NCI-H1105 treated with DMSO at 0.1 percent for 48 hours (cell line): ENCODE results near the gene OPA1.

Experiments used
- DNase-seq: peaks from one replicate; lab custom pipeline; 2025; lab: John Stamatoyannopoulos, UW

OPA1 gene

DNA sequence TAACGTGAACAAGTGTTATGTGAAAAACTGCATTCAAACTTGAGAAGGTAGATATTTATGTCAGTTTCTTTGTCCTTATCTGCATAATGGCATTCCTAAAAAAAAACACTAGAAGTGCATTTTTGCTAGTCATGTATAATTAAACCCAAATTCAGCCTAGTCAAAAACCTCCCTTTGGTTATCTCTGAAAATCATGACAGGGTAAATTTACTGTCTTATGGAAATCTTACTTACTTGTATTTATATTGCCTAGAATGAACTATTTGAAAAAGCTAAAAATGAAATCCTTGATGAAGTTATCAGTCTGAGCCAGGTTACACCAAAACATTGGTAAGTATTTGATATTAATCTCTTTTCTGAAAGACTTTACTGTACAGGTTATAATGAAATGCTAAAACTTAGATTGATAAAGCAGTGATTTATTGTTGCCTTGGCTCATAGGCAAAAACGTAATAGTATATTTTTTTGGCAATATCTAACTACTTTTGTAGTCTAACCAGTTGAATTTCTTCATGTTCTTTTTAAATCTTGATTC lies 55.6 kb downstream of the OPA1 start:
- no peak for DNase-seq

DNA sequence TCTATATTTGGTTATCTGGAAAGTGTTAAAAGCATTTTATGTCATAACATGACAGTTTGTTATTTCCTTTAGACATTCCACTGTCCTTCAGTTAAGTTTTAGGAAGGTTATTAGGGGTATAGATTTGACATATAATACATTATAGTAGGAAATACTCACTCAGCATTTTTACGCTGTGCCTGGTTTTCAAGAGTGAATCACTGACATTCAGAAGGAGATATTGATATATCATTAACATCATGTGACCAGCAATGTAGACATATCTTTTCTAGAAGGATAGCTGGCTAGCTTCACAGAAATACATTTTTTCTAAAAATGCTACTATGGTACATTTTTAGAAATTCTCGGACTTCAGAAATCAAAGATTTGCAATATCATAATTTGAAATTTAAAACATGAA lies 57.6 kb downstream of the OPA1 start:
- DNase-seq: no peak

DNA sequence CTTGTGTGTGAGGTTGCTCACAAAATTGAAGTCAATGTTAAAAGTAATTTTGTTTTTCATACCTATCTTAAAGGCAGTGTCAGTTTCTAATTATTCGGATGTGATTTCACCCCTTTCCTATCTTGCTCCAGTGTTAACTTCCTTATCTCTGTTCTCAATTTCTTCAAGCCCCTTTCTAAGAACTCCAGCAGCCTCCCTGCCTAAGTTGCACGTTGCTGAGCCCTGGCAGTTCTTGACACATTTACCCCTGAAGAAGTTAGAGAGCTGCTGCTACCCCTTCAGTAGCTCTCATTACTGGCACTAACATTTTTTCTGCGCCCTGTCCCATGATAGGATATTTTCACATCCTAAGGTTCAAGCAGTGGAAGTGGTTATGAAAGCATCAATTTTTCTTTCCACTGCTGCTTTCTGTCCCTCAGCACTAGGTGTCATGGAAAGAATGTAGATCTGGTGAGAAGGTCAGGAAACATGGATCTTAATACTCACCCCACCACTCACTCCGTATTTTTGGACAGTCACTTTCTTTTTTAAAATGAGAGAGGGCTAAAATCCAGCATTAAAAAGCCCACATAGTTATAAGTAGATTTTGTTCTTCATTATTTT lies 62.9 kb downstream of the OPA1 start:
- DNase-seq: no peak

DNA sequence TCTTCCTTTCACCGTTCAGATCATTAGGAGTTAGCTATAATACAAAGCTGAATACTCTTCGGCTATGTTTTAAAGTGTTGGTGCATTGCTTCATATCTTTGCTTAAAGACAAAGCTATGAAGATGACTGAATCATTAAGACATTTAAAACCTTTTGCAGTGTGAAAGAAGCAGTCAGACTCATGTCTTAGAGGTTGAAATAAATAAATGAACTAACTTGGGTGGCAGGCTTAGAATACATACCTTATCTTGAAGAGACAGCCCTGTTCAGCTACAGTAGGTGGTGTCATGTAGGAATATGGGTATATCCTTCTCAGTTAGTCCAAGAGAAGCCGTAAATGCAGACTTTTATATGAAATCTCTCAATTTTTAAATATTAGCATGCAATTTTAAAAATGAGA lies 63.4 kb downstream of the OPA1 start:
- DNase-seq: no peak

DNA sequence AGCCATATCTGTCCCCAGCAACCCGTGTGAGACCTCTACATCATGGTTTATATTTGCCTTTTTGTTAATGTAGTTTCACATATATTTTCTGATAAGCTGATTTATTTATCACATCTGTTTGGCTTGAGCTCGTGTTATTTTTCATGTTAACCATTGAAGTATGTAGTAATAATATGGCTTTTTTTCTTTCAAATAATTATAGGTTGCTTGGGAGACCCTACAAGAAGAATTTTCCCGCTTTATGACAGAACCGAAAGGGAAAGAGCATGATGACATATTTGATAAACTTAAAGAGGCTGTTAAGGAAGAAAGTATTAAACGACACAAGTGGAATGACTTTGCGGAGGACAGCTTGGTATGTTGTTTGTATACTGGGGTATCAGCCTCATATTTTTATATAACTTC lies 63.9 kb downstream of the OPA1 start:
- no peak for DNase-seq

DNA sequence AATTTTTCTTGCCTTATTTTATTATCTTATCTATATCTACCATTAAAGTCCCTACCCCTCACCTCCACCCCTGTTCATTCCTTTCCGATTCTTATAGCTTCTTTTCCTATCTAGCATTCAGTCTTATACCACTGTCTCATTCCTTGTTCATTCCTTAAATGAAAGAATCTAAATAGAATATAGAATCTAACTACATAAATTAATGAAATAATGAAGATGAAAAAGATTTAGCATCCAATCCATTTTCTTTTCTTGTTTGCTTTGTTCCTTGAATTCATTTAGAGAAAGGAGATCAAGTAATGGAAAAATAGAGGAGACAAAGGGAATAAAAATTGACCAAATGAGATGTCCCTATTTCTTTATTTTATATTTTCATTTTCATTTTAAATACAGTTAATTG lies 67.2 kb downstream of the OPA1 start:
- DNase-seq: no peak

DNA sequence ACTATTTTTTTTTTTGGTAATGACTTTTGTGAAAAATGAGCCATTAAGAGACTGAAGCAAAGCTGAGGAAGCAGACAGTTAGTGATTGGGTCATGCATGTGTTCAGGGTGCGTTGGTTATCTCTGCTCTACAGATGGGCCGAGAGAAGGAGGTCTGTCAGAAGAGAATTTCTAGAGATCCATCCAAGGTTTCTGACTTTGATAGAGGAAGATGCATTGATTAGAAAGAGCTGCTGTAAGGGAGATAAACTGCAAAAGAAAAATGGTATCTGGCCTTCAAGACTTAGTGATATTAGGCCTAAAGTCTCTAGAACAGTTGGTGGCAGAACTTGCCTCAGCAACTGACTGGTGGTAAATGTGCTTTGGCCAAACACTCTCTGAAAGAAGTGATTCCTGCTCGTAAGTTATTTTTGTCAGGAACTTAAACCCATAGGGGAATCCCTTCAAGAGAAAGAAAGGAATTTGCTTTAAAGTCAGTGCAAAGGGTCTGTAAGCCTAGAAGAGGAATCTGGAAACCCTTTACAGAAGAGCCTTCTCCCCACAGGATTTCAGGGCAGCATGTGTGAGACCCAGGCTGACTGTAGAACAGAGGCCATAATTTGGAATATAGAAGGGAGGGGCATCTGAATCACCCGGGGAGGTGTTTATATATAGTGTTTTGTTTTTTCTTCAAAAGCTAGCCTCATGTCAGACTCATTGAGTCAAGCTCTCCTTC lies 67.8 kb downstream of the OPA1 start:
- DNase-seq: no peak

DNA sequence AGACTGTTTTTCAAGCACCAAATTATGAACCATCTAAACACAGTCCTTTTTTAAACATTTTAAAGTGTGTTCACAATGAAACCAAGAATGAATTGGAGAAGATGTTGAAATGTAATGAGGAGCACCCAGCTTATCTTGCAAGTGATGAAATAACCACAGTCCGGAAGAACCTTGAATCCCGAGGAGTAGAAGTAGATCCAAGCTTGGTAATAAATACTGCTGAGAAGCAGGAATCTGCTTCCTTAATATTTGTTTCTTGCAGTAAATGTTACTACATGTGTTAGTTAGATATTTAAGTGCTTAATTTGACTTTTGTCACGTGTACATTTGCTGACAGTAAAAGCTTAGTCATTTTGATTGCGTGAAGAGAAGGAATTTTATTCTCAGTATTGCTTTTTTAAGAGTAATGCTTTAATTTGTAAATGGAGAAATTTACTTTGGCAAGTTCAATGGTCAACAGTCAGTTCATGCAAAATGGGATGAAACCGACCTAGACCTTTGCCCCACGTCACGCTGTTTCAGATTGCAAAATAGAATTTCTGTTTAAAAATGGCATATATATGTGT lies 69.8 kb downstream of the OPA1 start:
- DNase-seq: no peak

DNA sequence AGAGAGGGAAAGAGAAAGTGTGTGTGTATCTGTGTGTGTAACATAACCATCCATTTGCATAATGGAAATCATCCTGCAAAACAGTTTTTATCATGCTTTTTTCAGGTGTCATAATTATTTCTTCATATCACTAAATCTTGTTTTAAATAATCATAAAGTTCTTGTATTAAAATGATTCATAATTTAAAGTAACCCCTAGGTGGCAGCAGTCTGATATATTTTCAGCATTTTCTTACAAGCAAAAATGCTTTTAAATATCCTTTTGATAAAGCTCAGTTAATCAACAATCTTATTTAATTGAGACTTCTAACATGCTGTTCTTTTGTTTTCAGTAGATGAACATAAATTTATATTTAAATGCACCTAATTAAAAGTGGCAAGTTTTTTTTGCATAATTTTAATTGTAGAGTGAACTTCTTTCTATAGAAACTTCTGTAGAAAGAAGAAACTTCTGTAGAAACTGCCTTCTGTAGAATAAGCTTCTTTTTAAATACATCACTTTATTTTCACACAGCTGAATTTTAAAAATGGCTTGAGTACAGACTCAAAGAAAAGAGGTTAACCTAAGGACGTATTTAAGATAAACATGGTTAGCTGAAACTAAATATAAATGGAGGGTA lies 72.5 kb downstream of the OPA1 start:
- DNase-seq: peak; percentile 65

DNA sequence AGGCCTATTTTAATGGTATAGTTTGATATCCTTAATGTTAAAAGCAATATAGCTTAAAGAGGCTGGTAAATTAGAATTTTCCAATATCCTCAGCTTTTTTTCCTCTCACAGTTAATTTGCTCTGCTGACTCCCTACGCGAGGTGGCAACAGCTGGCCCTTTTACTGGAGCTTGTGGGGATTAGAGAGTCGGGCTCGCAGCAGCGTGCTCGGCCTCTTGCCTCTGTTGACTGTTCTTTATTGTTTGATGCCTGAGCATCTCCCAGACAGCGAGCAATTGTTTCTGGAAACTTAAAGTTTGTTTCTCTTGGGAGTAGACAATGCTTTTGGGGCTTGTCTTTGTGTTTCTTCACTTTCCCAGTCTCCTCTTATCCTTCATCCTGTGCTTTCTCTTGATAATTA lies 80.8 kb downstream of the OPA1 start:
- no peak for DNase-seq

DNA sequence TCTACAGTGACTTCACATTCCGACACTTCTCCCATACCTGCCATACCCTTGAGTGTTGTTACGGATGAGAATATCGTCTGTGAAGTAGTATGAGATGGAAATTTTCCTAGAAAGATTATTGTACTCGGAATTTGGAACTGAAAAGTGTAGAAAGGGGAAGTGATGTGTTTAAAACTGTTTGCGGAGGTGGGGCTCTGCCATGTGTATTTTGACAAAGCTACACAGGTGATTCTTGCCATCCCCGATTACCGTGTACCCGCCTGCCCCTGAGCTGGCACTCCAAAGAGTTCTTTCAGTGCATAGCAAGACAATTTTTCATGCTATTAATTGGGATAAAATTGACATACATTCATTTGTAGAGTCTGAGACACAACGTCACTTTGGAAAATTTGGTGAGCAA lies 81.7 kb downstream of the OPA1 start:
- DNase-seq: no peak

DNA sequence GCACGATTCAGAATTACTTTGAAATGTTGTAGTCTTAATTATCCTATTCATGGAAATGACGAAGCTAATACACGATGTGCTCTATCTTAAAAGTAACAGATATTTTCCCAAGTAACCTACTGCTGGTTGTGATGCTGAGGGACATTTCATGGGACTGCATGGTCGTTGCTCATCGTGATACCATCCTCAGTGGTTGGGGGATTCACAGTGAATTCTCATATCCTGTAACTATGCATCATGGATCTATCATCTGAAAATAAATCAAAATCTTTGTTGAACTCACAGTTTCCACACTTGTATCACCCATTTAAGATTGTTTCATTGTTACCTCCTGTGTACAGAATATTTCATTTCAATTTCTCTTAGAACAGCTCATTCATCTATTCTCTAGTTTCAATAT lies 84.7 kb downstream of the OPA1 start:
- no peak for DNase-seq

DNA sequence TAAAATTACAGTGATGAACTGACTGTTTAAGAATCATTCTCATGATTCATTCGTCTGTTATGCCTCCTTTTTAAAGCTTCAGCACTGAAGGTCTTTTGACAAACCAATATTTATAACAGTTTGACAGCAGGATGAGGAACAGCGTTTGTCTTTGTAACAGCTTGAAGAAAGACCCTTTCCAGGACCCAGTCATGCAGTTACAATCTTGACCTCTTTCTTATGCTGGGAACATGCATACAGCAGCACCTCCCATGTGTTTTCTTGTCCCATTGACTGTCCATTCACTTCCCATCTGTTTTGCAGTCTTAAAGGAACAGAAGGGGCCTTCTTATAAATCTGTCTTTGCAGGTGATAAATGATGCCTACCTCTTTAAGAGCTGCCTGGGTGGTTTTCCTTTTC lies 87.2 kb downstream of the OPA1 start:
- no peak for DNase-seq

DNA sequence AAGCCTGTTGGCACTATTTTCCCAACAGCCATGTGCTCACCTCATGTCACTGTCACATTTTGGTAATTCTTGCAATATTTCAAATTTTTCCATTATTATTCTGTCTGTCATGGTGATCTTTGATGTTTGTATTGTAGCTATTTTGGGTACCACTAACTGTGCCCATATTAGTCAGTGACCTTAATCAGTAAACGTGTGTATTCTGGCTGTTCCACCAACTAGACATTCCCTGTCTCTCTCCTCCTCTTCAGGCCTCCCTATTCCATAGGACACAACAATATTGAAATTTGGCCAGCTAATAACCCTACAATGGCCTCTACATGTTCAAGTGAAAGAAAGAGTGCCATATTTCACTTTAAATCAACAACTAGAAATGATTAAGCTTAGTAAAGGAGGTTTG lies 88.6 kb downstream of the OPA1 start:
- DNase-seq: no peak

DNA sequence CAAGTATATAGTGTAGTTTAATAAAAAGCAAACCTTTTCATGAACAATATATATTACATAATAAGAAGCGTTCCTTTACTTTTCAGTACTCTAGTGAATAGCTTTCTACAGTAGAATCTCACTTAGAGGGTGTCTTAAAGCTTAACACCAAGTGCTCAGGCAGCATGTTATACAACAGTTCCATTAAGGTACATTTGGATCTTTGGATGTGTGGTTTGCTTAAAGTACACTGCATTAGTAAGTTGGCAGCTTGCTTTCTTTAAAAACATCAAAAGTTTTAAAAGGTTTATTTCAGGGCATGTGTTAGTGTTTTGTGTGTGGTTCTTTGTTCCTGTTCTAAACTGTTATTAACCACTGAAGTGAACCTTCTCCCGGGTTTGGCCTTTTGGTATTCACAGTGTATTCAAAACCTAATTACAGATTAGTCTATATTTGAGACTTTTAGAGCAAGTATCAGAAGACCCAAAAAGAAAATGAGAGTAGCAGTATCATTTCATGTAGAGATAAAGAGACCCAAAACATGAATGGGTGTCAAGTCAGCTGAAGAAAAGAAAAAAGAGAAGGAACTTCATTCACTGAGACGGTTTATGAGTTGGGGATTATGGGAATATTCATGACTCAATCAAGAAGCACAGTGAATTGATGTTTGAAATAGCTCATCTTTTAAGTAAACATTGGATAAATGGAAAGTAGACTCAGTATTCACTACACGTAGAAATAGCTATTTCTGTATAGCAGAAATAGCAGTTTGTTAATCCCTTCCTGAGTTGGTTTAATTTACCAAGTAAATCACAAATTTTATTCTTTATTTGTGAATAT lies 93.9 kb downstream of the OPA1 start:
- no peak for DNase-seq

DNA sequence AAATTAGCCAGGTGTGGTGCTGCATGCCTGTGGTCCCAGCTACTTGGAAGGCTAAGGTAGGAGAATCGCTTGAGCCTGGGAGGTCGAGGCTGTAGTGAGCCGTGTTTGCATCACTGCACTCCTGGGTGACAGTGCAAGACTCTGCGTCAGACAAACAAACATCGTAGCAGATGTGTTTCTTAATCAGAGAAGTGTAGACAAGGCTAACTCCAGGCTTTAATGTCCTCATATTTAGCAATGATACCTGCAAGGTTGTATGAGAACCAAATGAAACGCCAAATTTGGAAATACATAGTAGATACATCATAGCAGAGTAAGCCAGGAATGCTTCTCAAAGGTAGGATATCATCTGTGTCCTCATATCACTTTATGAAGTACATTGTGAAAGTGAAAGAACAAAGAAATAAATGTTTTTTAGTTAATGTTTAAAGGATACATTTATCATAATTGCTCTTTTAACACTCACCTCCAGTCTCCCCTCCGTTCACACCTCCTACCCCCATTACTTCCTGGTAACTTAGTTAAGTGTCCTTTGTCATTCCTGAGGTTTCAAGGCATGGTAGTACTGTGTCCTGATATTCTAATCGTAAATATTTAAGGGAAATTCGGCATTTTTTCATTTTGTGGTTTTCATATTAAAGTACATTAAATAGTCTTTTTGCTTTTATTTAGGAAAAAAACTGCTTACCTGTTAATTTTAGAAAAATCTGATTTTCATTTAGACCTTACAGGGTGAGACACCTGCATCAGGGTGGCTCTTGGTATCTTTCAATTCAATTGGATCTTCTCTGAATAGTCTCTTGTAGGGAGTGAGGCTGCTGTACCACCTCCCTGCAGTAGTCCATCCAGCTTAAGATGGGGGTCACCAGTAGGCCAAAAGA lies 96.1 kb downstream of the OPA1 start:
- DNase-seq: no peak

DNA sequence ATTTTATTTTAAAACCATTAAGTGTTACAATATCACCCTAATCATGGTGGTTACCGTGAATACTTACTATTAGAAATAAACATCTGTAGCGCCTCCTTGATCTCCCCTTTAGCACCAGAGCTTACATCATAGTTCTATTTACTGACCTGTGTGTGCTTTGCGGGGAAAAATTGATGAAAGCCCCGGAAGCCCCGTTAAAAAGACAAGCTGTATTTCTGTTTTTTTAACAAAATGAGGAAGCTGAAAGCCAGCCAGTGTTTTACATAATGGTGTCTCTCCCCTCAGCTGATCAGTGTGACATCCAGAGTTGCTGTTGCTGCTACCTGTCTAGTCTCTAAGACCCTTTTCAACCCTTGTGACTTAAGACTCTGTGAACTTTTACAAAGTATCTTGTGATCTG lies 100.8 kb downstream of the OPA1 start:
- no peak for DNase-seq

DNA sequence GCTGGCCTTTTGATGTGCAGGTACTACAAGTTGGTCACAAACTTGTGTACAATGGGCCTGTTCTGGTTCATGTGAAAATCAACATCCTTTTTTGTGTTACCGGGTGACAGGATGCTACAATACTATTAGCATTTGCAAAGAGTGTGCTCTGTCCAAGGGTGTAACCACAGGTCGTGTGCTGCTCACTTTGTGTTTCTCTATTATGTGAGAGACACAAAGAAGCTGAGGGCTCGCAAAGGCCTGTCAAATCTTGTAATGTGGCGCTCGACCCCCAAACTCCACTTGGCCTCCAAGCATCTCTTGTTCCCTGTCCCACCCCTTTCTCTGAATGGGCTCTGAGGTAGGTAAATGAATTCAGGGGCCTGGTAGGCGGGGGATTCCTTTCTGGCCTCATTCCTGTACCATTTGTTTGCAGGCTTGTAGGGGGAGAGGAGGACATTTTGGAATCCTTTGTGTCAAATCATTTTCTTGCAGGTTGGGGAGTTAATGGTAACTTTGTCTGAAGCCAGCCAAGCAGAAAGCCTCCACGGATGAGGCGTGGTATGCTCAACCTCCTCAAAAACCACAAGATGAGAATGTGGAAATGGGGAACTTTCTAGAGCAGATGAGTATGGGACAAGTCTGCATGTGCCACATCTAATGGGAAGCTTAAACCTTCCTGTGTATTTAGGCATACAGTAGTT lies 109.1 kb downstream of the OPA1 start:
- no peak for DNase-seq

DNA sequence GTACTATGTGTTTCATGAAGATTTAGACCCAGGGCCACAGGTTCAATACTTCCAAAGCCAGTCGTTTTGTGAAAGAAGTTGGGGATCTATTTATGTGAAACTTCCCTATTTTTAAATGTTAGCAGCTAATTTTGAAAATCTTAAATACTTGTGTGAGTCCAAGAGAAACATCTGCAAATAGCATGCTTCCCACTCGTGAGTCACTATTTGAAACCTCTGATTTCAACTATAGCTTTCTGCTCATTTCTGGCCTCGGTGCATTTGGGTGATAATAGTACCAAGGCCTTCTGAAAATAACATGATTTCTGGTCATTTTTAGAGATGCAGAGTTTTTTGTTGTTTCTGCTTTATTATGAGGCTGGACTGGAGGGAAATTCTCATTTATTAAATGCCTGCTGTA lies 110.0 kb downstream of the OPA1 start:
- DNase-seq: no peak

DNA sequence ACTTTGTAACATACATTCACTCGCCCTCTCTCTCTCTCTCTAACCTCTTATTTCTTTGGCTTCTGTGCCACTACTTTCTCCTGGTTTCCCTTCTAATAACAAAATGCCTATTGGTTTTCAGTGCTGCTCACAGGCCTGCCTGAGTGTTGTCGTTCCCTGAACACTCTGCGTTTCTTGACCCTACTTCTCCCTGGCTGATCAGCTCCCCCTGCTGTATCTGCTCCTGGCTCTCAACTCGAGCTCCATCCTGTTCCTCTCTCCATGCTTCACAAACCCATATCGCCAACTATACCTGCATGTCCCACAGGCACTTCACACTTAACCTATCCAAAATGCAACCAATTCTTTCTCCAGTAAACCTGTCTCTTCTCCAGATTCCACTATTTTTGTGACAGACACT lies 111.4 kb downstream of the OPA1 start:
- DNase-seq: no peak

DNA sequence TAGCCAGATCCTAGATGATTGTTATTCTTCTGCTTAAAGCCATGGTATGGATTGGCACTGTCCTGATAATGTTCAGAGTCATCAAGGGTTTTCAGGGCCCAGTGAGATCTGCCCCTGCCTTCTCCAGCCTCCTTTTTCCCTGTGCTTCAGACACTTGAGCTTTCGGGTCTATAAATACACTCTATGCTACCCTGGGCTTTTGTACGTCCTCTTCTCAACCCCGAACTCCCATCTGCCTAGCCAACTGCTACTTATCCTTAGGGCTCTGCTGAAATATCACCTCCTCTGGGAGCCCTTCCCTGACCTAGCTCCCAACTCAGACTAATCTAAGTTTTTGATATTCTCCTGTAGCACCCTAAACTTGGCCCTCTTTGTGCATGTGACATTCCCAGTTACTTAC lies 115.3 kb downstream of the OPA1 start:
- no peak for DNase-seq
